Neutrophil (primary cell): ENCODE results near the gene CTNS.

Experiments used
- H3K27ac ChIP-seq: fragments of 200-600 bp; sonication (generic); 2 replicates; pipeline ENCODE4 v1.5.1; 2016; ENCODE audit warnings: mild to moderate bottlenecking, moderate library complexity
- H3K27me3 ChIP-seq: fragments of 200-600 bp; sonication (generic); 2 replicates; pipeline ENCODE4 v1.6.0; 2016; ENCODE audit warnings: mild to moderate bottlenecking
- H3K36me3 ChIP-seq: fragments of 200-600 bp; sonication (generic); 2 replicates; pipeline ENCODE4 v1.5.1; 2017
- H3K4me1 ChIP-seq, 2 experiments: fragments of 200-600 bp in 1 of 2; sonication (generic) in 1 of 2; 1 replicate in 1 of 2; 2 replicates in 1 of 2; pipeline versions ENCODE4 v1.5.1 to v1.6.1; 2013 to 2016; ENCODE audit warnings: low read depth in 1 of 2, low read length in 1 of 2, mild to moderate bottlenecking in 1 of 2, moderate library complexity in 1 of 2; ENCODE audit not compliant: control insufficient read depth in 1 of 2, insufficient read depth in 1 of 2
- H3K4me3 ChIP-seq, 2 experiments: fragments of 200-600 bp in 1 of 2; sonication (generic) in 1 of 2; 1 replicate in 1 of 2; 2 replicates in 1 of 2; pipeline ENCODE4 v1.5.1; 2013 to 2016; ENCODE audit warnings: low read depth in 1 of 2, low read length in 1 of 2, mild to moderate bottlenecking in 1 of 2, moderate library complexity in 1 of 2
- H3K9me3 ChIP-seq: fragments of 200-600 bp; sonication (generic); 2 replicates; pipeline ENCODE4 v1.5.1; 2016
- CTCF ChIP-seq: fragments of 200-600 bp; sonication (generic); IDR thresholded peaks from 2 replicates; pipeline ENCODE4 v1.5.1; 2016; ENCODE audit warnings: antibody characterized with exemption

Gene CTNS

GRCh38 chr17:3678095-3678820 is 41.7 kb downstream of the CTNS start:
- H3K27ac ChIP-seq, result no peak overlapping the region
- no peaks in the 10 kb centered on the region for H3K36me3 ChIP-seq
- no peaks in the 10 kb centered on the region for H3K27me3 ChIP-seq
- peaks cover 0 to 4% of the 10 kb centered on the region in 2 experiments for H3K4me1 ChIP-seq
- H3K4me3 ChIP-seq, result no peak overlapping the region
- TF ChIP-seq CTCF, result no peak
- no peaks in the 10 kb centered on the region for H3K9me3 ChIP-seq

- TF ChIP-seq CTCF, result no peak
- Histone ChIP-seq H3K27me3 (peaks cover 1% of the 10 kb centered on the region), H3K4me3 (no peak overlapping the region), H3K36me3 (no peaks in the 10 kb centered on the region), H3K4me1 (peaks cover 0 to 4% of the 10 kb centered on the region in 2 experiments), H3K9me3 (no peaks in the 10 kb centered on the region), H3K27ac (no peak overlapping the region)
Observed at GRCh38 chr17:3678821-3679530, 42.4 kb downstream of the CTNS start.

GRCh38 chr17:3679531-3680126 is 43.1 kb downstream of the CTNS start:
- peaks cover 0 to 4% of the 10 kb centered on the region in 2 experiments for H3K4me1 ChIP-seq
- H3K4me3 ChIP-seq, result no peak overlapping the region
- peaks cover 7% of the 10 kb centered on the region for H3K27me3 ChIP-seq
- H3K9me3 ChIP-seq, result no peaks in the 10 kb centered on the region
- no peak overlapping the region for H3K27ac ChIP-seq
- TF ChIP-seq CTCF, result no peak
- no peaks in the 10 kb centered on the region for H3K36me3 ChIP-seq

- TF ChIP-seq CTCF, result no peak
- no peaks in the 10 kb centered on the region for H3K36me3 ChIP-seq
- H3K27ac ChIP-seq, result no peak overlapping the region
- peaks cover 0 to 4% of the 10 kb centered on the region in 2 experiments for H3K4me1 ChIP-seq
- H3K9me3 ChIP-seq, result no peaks in the 10 kb centered on the region
- H3K27me3 ChIP-seq, result peaks cover 14% of the 10 kb centered on the region
- no peak overlapping the region for H3K4me3 ChIP-seq
Observed at GRCh38 chr17:3681057-3681456, 44.5 kb downstream of the CTNS start.

- Histone ChIP-seq H3K27ac (no peak overlapping the region), H3K36me3 (no peaks in the 10 kb centered on the region), H3K9me3 (no peaks in the 10 kb centered on the region), H3K27me3 (peaks cover 14% of the 10 kb centered on the region), H3K4me1 (peaks cover 0 to 4% of the 10 kb centered on the region in 2 experiments), H3K4me3 (no peak overlapping the region)
- no peak for TF ChIP-seq CTCF
Observed at GRCh38 chr17:3681565-3681964, 45.0 kb downstream of the CTNS start.
